HEK293T (cell line): ENCODE data around the gene FGR.

Experiments
- CTCF ChIA-PET: fragments of 350-600 bp; formaldehyde crosslinking; extraction: SDS; loops from one replicate; lab custom pipeline; 2021; ENCODE audit warnings: antibody characterized with exemption, inconsistent platforms; lab: Yijun Ruan, JAX
- POLR2A ChIA-PET: fragments of 350-600 bp; formaldehyde crosslinking; extraction: SDS; loops from one replicate; lab custom pipeline; 2020; ENCODE audit warnings: antibody characterized with exemption, inconsistent platforms; lab: Yijun Ruan, JAX
- DNase-seq: peaks from one replicate; pipeline ENCODE4 v3.0.0; 2012; ENCODE audit warnings: mixed read lengths; ENCODE audit errors: extremely low spot score
- ARNT ChIP-seq: fragments of 450-650 bp; IDR thresholded peaks from 2 replicates; pipeline ENCODE4 v1.6.1; 2017; ENCODE audit warnings: mild to moderate bottlenecking
- BHLHE40 ChIP-seq: fragments of 450-650 bp; IDR thresholded peaks from 2 replicates; pipeline ENCODE4 v1.6.1; 2016; ENCODE audit warnings: mild to moderate bottlenecking, moderate library complexity, borderline replicate concordance
- CTBP1 ChIP-seq: fragments of 450-650 bp; IDR thresholded peaks from 2 replicates; pipeline ENCODE4 v1.6.1; 2016; ENCODE audit warnings: borderline replicate concordance
- ELF4 ChIP-seq: fragments of 450-650 bp; IDR thresholded peaks from 2 replicates; pipeline ENCODE4 v1.6.1; 2017; ENCODE audit warnings: antibody characterized with exemption
- FOXA1 ChIP-seq: fragments of 450-650 bp; IDR thresholded peaks from 2 replicates; pipeline ENCODE4 v1.6.1; 2016; ENCODE audit warnings: mild to moderate bottlenecking
- FOXK2 ChIP-seq: fragments of 450-650 bp; IDR thresholded peaks from 2 replicates; pipeline ENCODE4 v1.6.1; 2016; ENCODE audit warnings: mild to moderate bottlenecking
- FOXM1 ChIP-seq: fragments of 450-650 bp; IDR thresholded peaks from 2 replicates; pipeline ENCODE4 v1.6.1; 2017; ENCODE audit warnings: mild to moderate bottlenecking, borderline replicate concordance
- HDGF ChIP-seq: fragments of 450-650 bp; IDR thresholded peaks from 2 replicates; pipeline ENCODE4 v1.6.1; 2017; ENCODE audit warnings: antibody characterized with exemption, borderline replicate concordance
- L3MBTL2 ChIP-seq: fragments of 450-650 bp; conservative IDR thresholded peaks from 2 replicates; pipeline ENCODE4 v1.6.1; 2016; ENCODE audit warnings: mild to moderate bottlenecking
- LEF1 ChIP-seq: fragments of 450-650 bp; IDR thresholded peaks from 2 replicates; pipeline ENCODE4 v1.6.1; 2017; ENCODE audit warnings: mild to moderate bottlenecking, borderline replicate concordance
- NFRKB ChIP-seq: fragments of 450-650 bp; IDR thresholded peaks from 2 replicates; pipeline ENCODE4 v1.6.1; 2016; ENCODE audit warnings: mild to moderate bottlenecking, moderate library complexity
- PKNOX1 ChIP-seq: fragments of 450-650 bp; IDR thresholded peaks from 2 replicates; pipeline ENCODE4 v1.6.1; 2016
- SP1 ChIP-seq: fragments of 450-650 bp; IDR thresholded peaks from 2 replicates; pipeline ENCODE4 v1.6.1; 2017
- SUZ12 ChIP-seq: fragments of 450-650 bp; IDR thresholded peaks from 2 replicates; pipeline ENCODE4 v1.6.1; 2016; ENCODE audit warnings: mild to moderate bottlenecking
- TARDBP ChIP-seq: fragments of 450-650 bp; IDR thresholded peaks from 2 replicates; pipeline ENCODE4 v1.6.1; 2016
- ZNF384 ChIP-seq: fragments of 450-650 bp; IDR thresholded peaks from 2 replicates; pipeline ENCODE4 v1.6.1; 2016

The FGR gene

GRCh38 chr1:27601771-27602461 is 33.1 kb downstream of the FGR start:
- TF ChIP-seq FOXK2 (no peak), SUZ12 (no peak), BHLHE40 (no peak), SP1 (no peak), NFRKB (no peak), PKNOX1 (no peak), CTBP1 (no peak), FOXA1 (no peak), FOXM1 (no peak)
- CTCF ChIA-PET = interaction anchor here (0.6 to 2.3 kb wide), 5 partner anchors 26 to 306 kb away, joined by 3 to 13 read pairs (median 3); no protein-coding TSS in a partner anchor
- no peak for DNase-seq
- POLR2A ChIA-PET = interaction anchor here (0.9 to 2.5 kb wide), 4 partner anchors 27 to 123 kb away, joined by 3 to 10 read pairs (median 4); partner anchors contain the start of genes FAM76A and WASF2

- CTCF ChIA-PET = interaction anchor here (0.6 to 2.3 kb wide), 5 partner anchors 25 to 62 kb away, joined by 3 to 13 read pairs (median 4); no protein-coding TSS in a partner anchor
These were observed 33.6 kb downstream of the FGR start for GRCh38 chr1:27601321-27601770.

GRCh38 chr1:27600498-27601175 is 34.3 kb downstream of the FGR start:
- ChIA-PET POLR2A (interaction anchor here (0.9 to 2.5 kb wide), 4 partner anchors 26 to 125 kb away, joined by 3 to 10 read pairs (median 4); partner anchors contain the start of genes FAM76A and WASF2), CTCF (interaction anchor here (0.9 to 2.3 kb wide), 6 partner anchors 24 to 43 kb away, joined by 3 to 13 read pairs (median 4); no protein-coding TSS in a partner anchor)
- peak; percentile 39 for DNase-seq
- TF ChIP-seq FOXM1 = peak; percentile 5; the same call in 1 of the 2 replicates
- TF ChIP-seq PKNOX1 = peak; percentile 96
- no peak for TF ChIP-seq BHLHE40

More at GRCh38 chr1:27601321-27601770, 33.6 kb downstream of the FGR start:
- POLR2A ChIA-PET = interaction anchor here (0.9 to 2.5 kb wide), 4 partner anchors 26 to 124 kb away, joined by 3 to 10 read pairs (median 4); partner anchors contain the start of genes FAM76A and WASF2
- no peak for DNase-seq
- TF ChIP-seq FOXM1 (no peak), FOXK2 (no peak), SP1 (no peak), ARNT (no peak)

- TF ChIP-seq ZNF384 (no peak), PKNOX1 (no peak), FOXK2 (no peak), LEF1 (no peak), NFRKB (no peak), FOXM1 (no peak), HDGF (no peak), CTBP1 (no peak), BHLHE40 (no peak), ELF4 (no peak), SUZ12 (no peak), TARDBP (no peak), ARNT (no peak)
These were observed 35.1 kb downstream of the FGR start for GRCh38 chr1:27599605-27600497.

GRCh38 chr1:27598902-27599528 is 36.0 kb downstream of the FGR start:
- ChIA-PET POLR2A (no interaction called here), CTCF (interaction anchor here (1.5 kb wide), 1 partner anchor 31 kb away, joined by 4 read pairs; no protein-coding TSS in a partner anchor)
- TF ChIP-seq BHLHE40 (no peak), ELF4 (no peak)
- DNase-seq = no peak

More at GRCh38 chr1:27599605-27600497, 35.1 kb downstream of the FGR start:
- DNase-seq = no peak
- POLR2A ChIA-PET = no interaction called here
- CTCF ChIA-PET = interaction anchor here (1.0 to 2.3 kb wide), 5 partner anchors 24 to 32 kb away, joined by 3 to 12 read pairs (median 4); no protein-coding TSS in a partner anchor

- ChIA-PET CTCF (no interaction called here), POLR2A (no interaction called here)
- no peak for TF ChIP-seq FOXA1
- TF ChIP-seq TARDBP = no peak
- TF ChIP-seq NFRKB = no peak
- no peak for TF ChIP-seq FOXK2
- no peak for TF ChIP-seq ARNT
- TF ChIP-seq FOXM1 = no peak
- no peak for TF ChIP-seq ZNF384
- no peak for TF ChIP-seq SP1
- TF ChIP-seq BHLHE40 = no peak
- no peak for TF ChIP-seq PKNOX1
- no peak for TF ChIP-seq CTBP1
- no peak for TF ChIP-seq L3MBTL2
- TF ChIP-seq SUZ12 = no peak
- TF ChIP-seq HDGF = no peak
- TF ChIP-seq LEF1 = no peak
- TF ChIP-seq ELF4 = no peak
- no peak for DNase-seq
These were observed 36.7 kb downstream of the FGR start for GRCh38 chr1:27598295-27598687.
